ENCODE results near the gene LCP1. TPM values are rescaled to one million over a fixed set of nuclear protein-coding genes. Genes with fewer than 3 reads are reported as not detected.

Gene LCP1
- total and polyA plus RNA-seq, 9 of the 15 experiments (the other 6 are each of a cell fraction or from before 2014, with no cell fraction given): 83.0 to 255 (median 163) TPM

GRCh38 chr13:46119883-46120614 is 61.9 kb downstream of the LCP1 start (continued):
- peak; percentile 96 for TF ChIP-seq FOSL1 (tag; conservative IDR thresholded peaks at IDR 0.05)
- TF ChIP-seq ZNF740 (CRISPR knock-in tag; IDR thresholded peaks at IDR 0.05): no peak
- TF ChIP-seq ZNF740 (tag; IDR thresholded peaks at IDR 0.05): no peak
- TF ChIP-seq HDAC3 (IDR thresholded peaks at IDR 0.05; ENCODE audit: borderline replicate concordance, partially characterized antibody): no peak
- peak; percentile 98 for TF ChIP-seq HMBOX1 (IDR thresholded peaks at IDR 0.05)
- no peak for TF ChIP-seq ATF6 (CRISPR knock-in tag; IDR thresholded peaks at IDR 0.05)
- TF ChIP-seq KDM4B (IDR thresholded peaks at IDR 0.05; ENCODE audit: borderline replicate concordance in 2 of 2, low read depth in 1 of 2): no peak
- no peak for TF ChIP-seq KLF13 (tag; IDR thresholded peaks at IDR 0.05; ENCODE audit: borderline replicate concordance, low read depth)
- TF ChIP-seq UBTF (IDR thresholded peaks at IDR 0.05; ENCODE audit: borderline replicate concordance in 1 of 2, low read depth in 2 of 2, low read length in 2 of 2): no peak
- no peak for TF ChIP-seq ASH1L (IDR thresholded peaks at IDR 0.05; ENCODE audit: borderline replicate concordance, low read depth, partially characterized antibody)
- peak; percentile 92 for TF ChIP-seq JUN (IDR thresholded peaks at IDR 0.05; ENCODE audit: borderline replicate concordance, low read depth, low read length)
- no peak for TF ChIP-seq JUN (CRISPR knock-in tag; IDR thresholded peaks at IDR 0.05; ENCODE audit: borderline replicate concordance)
- TF ChIP-seq ELF4 (CRISPR knock-in tag; IDR thresholded peaks at IDR 0.05): no peak
- TF ChIP-seq SMARCE1 (IDR thresholded peaks at IDR 0.05): peak; percentile 87
- no peak for TF ChIP-seq EGR1 (conservative IDR thresholded peaks at IDR 0.05)
- peak; percentile 41; the same call in 1 of the 2 replicates for TF ChIP-seq TEAD4 (IDR thresholded peaks at IDR 0.05; ENCODE audit: low read length)
- no peak for TF ChIP-seq TEAD4 (CRISPR knock-in tag; IDR thresholded peaks at IDR 0.05; ENCODE audit: borderline replicate concordance)
- no peak for TF ChIP-seq SLC30A9 (CRISPR knock-in tag; IDR thresholded peaks at IDR 0.05)
- no peak for TF ChIP-seq KAT8 (IDR thresholded peaks at IDR 0.05; ENCODE audit: low read depth)
- peak; percentile 36; the same call in 1 of the 2 replicates for TF ChIP-seq EHMT2 (IDR thresholded peaks at IDR 0.05)

Data from K562 (cell line).